Nephron (organoid): ENCODE results near the gene PKMYT1.

ENCODE experiments used
- H3K27ac Mint-ChIP-seq, 3 experiments: 2 replicates each; pipeline ENCODE4 v1.8.0; 2020; ENCODE audit warnings: mixed read lengths in 3 of 3, mild to moderate bottlenecking in 2 of 3, moderate library complexity in 1 of 3
- H3K27me3 Mint-ChIP-seq: 2 replicates; pipeline ENCODE4 v1.8.0; 2021; ENCODE audit warnings: low read depth, mild to moderate bottlenecking, moderate library complexity, mixed read lengths
- H3K36me3 Mint-ChIP-seq: 2 replicates; pipeline ENCODE4 v1.8.0; 2020; ENCODE audit warnings: low read depth, mixed read lengths
- H3K4me1 Mint-ChIP-seq: 2 replicates; pipeline ENCODE4 v1.8.0; 2020; ENCODE audit warnings: mixed read lengths
- H3K4me3 Mint-ChIP-seq, 3 experiments: 2 replicates each; pipeline ENCODE4 v1.8.0; 2020; ENCODE audit warnings: mild to moderate bottlenecking in 3 of 3, mixed read lengths in 3 of 3, moderate library complexity in 2 of 3
- H3K9me3 Mint-ChIP-seq: 2 replicates; pipeline ENCODE4 v1.8.0; 2020; ENCODE audit warnings: mixed read lengths
- CTCF ChIP-seq, 3 experiments: fragments of 200-600 bp; sonication (generic); IDR thresholded peaks; one replicate each; pipeline ENCODE4 v1.5.0; 2021; ENCODE audit warnings: antibody characterized with exemption in 3 of 3; ENCODE audit not compliant: unreplicated experiment in 3 of 3

Gene PKMYT1

GRCh38 chr16:2987286-2987685 is 7.0 kb upstream of the PKMYT1 start:
- no peak overlapping the region for H3K27ac Mint-ChIP-seq
- no peak for TF ChIP-seq CTCF (IDR thresholded peaks at IDR 0.05; ENCODE audit: unreplicated experiment in 3 of 3)
- no peaks in the 10 kb centered on the region for H3K9me3 Mint-ChIP-seq
- no peaks in the 10 kb centered on the region for H3K36me3 Mint-ChIP-seq
- H3K4me3 Mint-ChIP-seq = peak overlapping the region in 1 of 3 experiments; percentile 63
- H3K4me1 Mint-ChIP-seq = peaks cover 3% of the 10 kb centered on the region
- H3K27me3 Mint-ChIP-seq = peaks cover 3% of the 10 kb centered on the region

- Mint-ChIP-seq H3K9me3 (no peaks in the 10 kb centered on the region), H3K4me1 (peaks cover 9% of the 10 kb centered on the region), H3K36me3 (no peaks in the 10 kb centered on the region), H3K27ac (peak overlapping the region in 1 of 3 experiments; percentile 35), H3K27me3 (peaks cover 5% of the 10 kb centered on the region), H3K4me3 (no peak overlapping the region)
- TF ChIP-seq CTCF (IDR thresholded peaks at IDR 0.05; ENCODE audit: unreplicated experiment in 3 of 3) = no peak
These were observed 6.5 kb upstream of the PKMYT1 start for GRCh38 chr16:2986623-2987188.

DNA sequence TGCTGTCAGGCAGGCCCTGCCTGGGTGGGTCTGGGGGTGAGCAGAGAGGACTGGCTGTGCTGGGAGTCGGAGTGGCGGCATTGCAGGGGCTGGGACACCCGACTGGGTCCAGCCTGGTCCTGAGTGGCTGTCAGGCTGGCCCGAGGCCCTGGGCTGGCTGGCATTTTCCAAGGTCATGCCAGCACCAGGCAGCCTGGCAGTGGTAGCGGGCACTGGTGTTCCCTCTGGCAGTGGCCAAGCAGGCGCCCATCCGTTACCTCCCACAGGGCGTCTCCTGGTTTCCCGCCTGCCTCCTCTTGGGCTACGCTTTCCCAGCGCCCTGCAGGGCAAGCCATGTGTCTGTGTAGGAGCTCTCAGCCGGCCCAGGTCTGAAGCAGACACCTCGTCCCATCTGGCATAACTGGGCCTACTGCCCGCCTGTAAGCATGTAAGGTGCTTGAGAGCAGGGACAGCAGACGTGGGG is 5.7 kb upstream of the PKMYT1 start:
- no peak for TF ChIP-seq CTCF (IDR thresholded peaks at IDR 0.05; ENCODE audit: unreplicated experiment in 3 of 3)
- peaks cover 8% of the 10 kb centered on the region for H3K27me3 Mint-ChIP-seq
- H3K4me1 Mint-ChIP-seq = peaks cover 17% of the 10 kb centered on the region
- no peaks in the 10 kb centered on the region for H3K9me3 Mint-ChIP-seq
- H3K4me3 Mint-ChIP-seq = no peak overlapping the region
- H3K36me3 Mint-ChIP-seq = no peaks in the 10 kb centered on the region
- H3K27ac Mint-ChIP-seq = no peak overlapping the region

DNA sequence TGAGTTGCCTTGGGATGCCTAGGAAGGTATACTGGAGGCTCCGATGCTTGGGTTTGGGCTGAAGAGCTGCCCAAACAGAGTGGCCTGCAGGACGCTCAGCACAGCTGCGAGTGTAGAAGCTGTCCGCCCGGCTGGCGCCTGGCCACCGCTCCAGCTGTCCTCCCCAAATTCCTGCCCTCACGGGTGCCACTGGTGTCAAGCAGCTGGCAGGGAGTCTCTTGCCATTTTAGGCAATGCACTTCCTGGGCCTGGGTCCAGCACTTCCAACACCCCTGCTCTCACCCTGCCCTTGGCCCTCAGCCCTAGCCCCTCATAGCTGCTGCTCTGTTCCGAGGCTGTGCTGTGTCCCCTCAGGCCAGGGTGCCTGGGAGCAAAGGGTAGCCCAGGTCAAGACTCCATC is 5.2 kb upstream of the PKMYT1 start:
- no peak for TF ChIP-seq CTCF (IDR thresholded peaks at IDR 0.05; ENCODE audit: unreplicated experiment in 3 of 3)
- Mint-ChIP-seq H3K36me3 (no peaks in the 10 kb centered on the region), H3K27me3 (peaks cover 8% of the 10 kb centered on the region), H3K4me3 (no peak overlapping the region), H3K9me3 (no peaks in the 10 kb centered on the region), H3K27ac (no peak overlapping the region), H3K4me1 (peaks cover 17% of the 10 kb centered on the region)

GRCh38 chr16:2983706-2984136 is 3.5 kb upstream of the PKMYT1 start:
- Mint-ChIP-seq H3K36me3 (no peaks in the 10 kb centered on the region), H3K27me3 (peaks cover 8% of the 10 kb centered on the region), H3K4me1 (peaks cover 17% of the 10 kb centered on the region), H3K27ac (no peak overlapping the region), H3K9me3 (no peaks in the 10 kb centered on the region), H3K4me3 (peak overlapping the region; percentile 49 to 63 (median 50))
- TF ChIP-seq CTCF (IDR thresholded peaks at IDR 0.05; ENCODE audit: unreplicated experiment in 3 of 3) = peak; percentile 97 to 99 (median 98)

DNA sequence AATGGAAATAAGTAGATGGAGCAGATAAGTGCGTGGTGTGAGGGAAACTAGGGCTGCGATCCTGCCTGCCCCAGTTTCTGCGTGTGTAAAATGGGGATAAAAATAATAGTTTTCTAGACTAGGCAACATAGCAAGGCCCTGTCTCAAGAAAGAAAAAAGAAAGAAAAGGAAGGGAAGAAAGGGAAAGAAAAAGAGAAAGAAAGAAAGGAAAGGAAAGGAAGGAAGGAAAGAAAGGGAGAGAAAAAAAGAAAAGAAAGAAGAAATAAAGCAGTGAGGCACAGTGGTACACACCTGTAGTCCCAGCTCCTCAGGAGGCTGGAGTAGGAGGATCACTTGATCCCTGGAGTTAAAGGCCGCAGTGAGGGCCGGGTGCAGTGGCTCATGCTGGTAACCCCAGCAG is 2.2 kb upstream of the PKMYT1 start:
- H3K4me1 Mint-ChIP-seq = peaks cover 17% of the 10 kb centered on the region
- H3K4me3 Mint-ChIP-seq = peak overlapping the region; percentile 22 to 93 (median 84)
- peaks cover 8% of the 10 kb centered on the region for H3K27me3 Mint-ChIP-seq
- H3K36me3 Mint-ChIP-seq = no peaks in the 10 kb centered on the region
- H3K27ac Mint-ChIP-seq = peak overlapping the region in 2 of 3 experiments; percentile 34 to 78
- TF ChIP-seq CTCF (IDR thresholded peaks at IDR 0.05; ENCODE audit: unreplicated experiment in 3 of 3) = no peak
- H3K9me3 Mint-ChIP-seq = no peaks in the 10 kb centered on the region
